Fibroblast of lung (primary cell): ENCODE measurements around the gene IGF2BP2.

Experiments used
- EZH2 ChIP-seq: IDR thresholded peaks from 2 replicates; pipeline ENCODE4 v1.5.1; 2012; ENCODE audit warnings: low read length, control low read depth, mild to moderate bottlenecking; ENCODE audit errors: missing control alignments
- TF ChIP-seq, protein P1 (sequence below), 2 donors: IDR thresholded peaks in 1 of 2; conservative IDR thresholded peaks in 1 of 2; 1 replicate in 1 of 2; 2 replicates in 1 of 2; pipeline ENCODE4 v1.5.1; 2011 to 2012; ENCODE audit warnings: low read length in 2 of 2, control low read depth in 1 of 2, inconsistent platforms in 1 of 2, low read depth in 1 of 2, mild to moderate bottlenecking in 1 of 2

DNA sequence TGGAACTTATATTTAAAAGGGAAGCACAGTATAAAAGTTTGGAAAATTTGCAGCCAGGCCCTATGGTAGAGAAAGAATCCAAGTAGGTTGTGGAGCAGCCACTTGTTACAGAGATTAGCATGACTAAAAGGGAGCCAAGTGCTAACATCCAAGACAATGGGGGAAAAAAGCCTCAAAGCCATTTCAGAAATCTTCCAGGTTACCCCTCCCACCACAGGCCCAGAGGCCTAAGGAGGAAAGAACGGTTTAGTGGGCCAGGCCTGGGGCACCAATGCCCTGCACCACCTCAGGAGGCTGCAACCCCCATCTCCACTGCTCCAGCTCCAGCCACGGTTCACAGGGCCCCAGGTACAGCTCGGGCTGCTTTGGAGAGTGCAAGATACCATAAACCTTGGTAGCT lies 69.9 kb downstream of the IGF2BP2 start:
- TF ChIP-seq, protein P1, sequence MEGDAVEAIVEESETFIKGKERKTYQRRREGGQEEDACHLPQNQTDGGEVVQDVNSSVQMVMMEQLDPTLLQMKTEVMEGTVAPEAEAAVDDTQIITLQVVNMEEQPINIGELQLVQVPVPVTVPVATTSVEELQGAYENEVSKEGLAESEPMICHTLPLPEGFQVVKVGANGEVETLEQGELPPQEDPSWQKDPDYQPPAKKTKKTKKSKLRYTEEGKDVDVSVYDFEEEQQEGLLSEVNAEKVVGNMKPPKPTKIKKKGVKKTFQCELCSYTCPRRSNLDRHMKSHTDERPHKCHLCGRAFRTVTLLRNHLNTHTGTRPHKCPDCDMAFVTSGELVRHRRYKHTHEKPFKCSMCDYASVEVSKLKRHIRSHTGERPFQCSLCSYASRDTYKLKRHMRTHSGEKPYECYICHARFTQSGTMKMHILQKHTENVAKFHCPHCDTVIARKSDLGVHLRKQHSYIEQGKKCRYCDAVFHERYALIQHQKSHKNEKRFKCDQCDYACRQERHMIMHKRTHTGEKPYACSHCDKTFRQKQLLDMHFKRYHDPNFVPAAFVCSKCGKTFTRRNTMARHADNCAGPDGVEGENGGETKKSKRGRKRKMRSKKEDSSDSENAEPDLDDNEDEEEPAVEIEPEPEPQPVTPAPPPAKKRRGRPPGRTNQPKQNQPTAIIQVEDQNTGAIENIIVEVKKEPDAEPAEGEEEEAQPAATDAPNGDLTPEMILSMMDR (conservative IDR thresholded peaks at IDR 0.05 in 1 of 2, IDR thresholded peaks at IDR 0.05 in 1 of 2; ENCODE audit: low read depth in 1 of 2, low read length in 2 of 2) = no peak
- TF ChIP-seq EZH2 = no peak
